Body of pancreas (tissue), 4 donors: ENCODE results near the gene CDKAL1. TPM values are rescaled to one million over a fixed set of nuclear protein-coding genes. Genes with fewer than 3 reads are reported as not detected.

Source experiments
- ATAC-seq: fragments of 150-250 bp; one replicate; pipeline ENCODE4 v1.9.1; 2016
- DNase-seq, 4 donors: peaks; one replicate each; pipeline ENCODE4 v3.0.0-alpha.2; 2019
- H3K27ac ChIP-seq, 4 donors: fragments of 200-600 bp; sonication (generic); 1 replicate in 3 of 4; 2 replicates in 1 of 4; pipeline versions ENCODE4 v1.5.1 to v1.6.1; 2016 to 2019; ENCODE audit warnings: mild to moderate bottlenecking in 1 of 4, mixed read lengths in 1 of 4, moderate library complexity in 1 of 4
- H3K27me3 ChIP-seq, 2 donors: fragments of 200-600 bp; sonication (generic); one replicate each; pipeline ENCODE4 v1.6.0; 2016; ENCODE audit warnings: mild to moderate bottlenecking in 1 of 2
- H3K36me3 ChIP-seq, 2 donors: fragments of 200-600 bp; sonication (generic); replicated peaks in 1 of 2; 2 replicates each; pipeline ENCODE4 v1.5.1; 2016; ENCODE audit warnings: low read depth in 2 of 2; ENCODE audit not compliant: insufficient read depth in 1 of 2
- H3K4me1 ChIP-seq: fragments of 200-600 bp; sonication (generic); one replicate; pipeline ENCODE4 v1.6.0; 2016
- H3K4me3 ChIP-seq, 2 donors: fragments of 200-600 bp; sonication (generic); 1 replicate in 1 of 2; 2 replicates in 1 of 2; pipeline ENCODE4 v1.5.1; 2016 to 2019
- H3K9me3 ChIP-seq, 3 donors: fragments of 200-600 bp; sonication (generic); 1 replicate in 2 of 3; 2 replicates in 1 of 3; pipeline ENCODE4 v1.5.1; 2016
- POLR2A ChIP-seq, 3 donors: fragments of 450-650 bp; IDR thresholded peaks; one replicate each; pipeline ENCODE4 v1.6.1; 2016; ENCODE audit warnings: antibody characterized with exemption in 3 of 3, mild to moderate bottlenecking in 2 of 3
- WGBS, 2 donors: methylation state at CpG; one replicate each; pipeline ENCODE4 v1.1.5; 2017; 5-methylcytosine and 5-hydroxymethylcytosine counted together
- intact Hi-C: fragments of 100-400 bp; cut with DNase I; formaldehyde crosslinking; loops from one replicate; pipeline ENCODE4 v1.15.1; 2023
- total RNA-seq, 2 donors: library from RNA; depleted of rRNA; stranded (reverse); fragments of >200 nt; gene quantifications; one replicate each; pipeline ENCODE4 v1.1.0, GENCODE V29; 2016
- TF ChIP-seq, protein P1 (sequence below), 7 experiments: fragments of 450-650 bp in 4 of 7; fragments of 200-600 bp in 3 of 7; sonication (generic) in 3 of 7; IDR thresholded peaks; one replicate each; pipeline ENCODE4 v1.5.1; 2016 to 2019; ENCODE audit warnings: antibody characterized with exemption in 7 of 7

CDKAL1 gene
- total RNA-seq, 2 donors from 2014 or later: 16.3 to 18.1 TPM

DNA sequence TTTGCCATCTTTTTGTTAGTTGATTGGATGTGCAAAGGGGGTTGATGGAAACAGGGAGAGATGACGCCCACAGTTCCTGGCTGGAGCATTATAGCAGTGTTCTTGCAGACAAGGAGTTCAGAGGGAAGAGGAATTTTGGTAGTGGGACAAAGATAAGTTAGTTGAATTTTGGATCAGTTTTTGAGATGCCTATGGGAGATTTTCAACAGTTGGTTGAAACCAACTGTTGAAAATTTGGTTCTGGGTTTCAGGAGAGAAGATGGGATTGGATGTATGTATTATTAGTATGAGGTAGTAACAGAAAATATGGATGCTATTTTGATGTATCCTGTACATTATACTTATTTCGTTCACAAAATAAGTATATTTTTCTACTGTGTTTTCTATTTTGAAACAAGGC is 274.2 kb downstream of the CDKAL1 start:
- ATAC-seq: no peak
- no peaks in the 10 kb centered on the region for H3K27me3 ChIP-seq
- no peak overlapping the region for H3K4me3 ChIP-seq
- H3K4me1 ChIP-seq: peaks cover 8% of the 10 kb centered on the region
- intact Hi-C loops: no loop called here
- TF ChIP-seq, protein P1, sequence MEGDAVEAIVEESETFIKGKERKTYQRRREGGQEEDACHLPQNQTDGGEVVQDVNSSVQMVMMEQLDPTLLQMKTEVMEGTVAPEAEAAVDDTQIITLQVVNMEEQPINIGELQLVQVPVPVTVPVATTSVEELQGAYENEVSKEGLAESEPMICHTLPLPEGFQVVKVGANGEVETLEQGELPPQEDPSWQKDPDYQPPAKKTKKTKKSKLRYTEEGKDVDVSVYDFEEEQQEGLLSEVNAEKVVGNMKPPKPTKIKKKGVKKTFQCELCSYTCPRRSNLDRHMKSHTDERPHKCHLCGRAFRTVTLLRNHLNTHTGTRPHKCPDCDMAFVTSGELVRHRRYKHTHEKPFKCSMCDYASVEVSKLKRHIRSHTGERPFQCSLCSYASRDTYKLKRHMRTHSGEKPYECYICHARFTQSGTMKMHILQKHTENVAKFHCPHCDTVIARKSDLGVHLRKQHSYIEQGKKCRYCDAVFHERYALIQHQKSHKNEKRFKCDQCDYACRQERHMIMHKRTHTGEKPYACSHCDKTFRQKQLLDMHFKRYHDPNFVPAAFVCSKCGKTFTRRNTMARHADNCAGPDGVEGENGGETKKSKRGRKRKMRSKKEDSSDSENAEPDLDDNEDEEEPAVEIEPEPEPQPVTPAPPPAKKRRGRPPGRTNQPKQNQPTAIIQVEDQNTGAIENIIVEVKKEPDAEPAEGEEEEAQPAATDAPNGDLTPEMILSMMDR (IDR thresholded peaks at IDR 0.05): no peak
- TF ChIP-seq POLR2A (IDR thresholded peaks at IDR 0.05): no peak
- DNase-seq: no peak
- 86 to 91% methylated on average over 2 of the region's 2 CpGs for WGBS, 2 donors
- H3K9me3 ChIP-seq: peaks cover 0 to 4% (median 0%) of the 10 kb centered on the region in 3 donors
- H3K27ac ChIP-seq: no peak overlapping the region
- no peaks in the 10 kb centered on the region for H3K36me3 ChIP-seq

DNA sequence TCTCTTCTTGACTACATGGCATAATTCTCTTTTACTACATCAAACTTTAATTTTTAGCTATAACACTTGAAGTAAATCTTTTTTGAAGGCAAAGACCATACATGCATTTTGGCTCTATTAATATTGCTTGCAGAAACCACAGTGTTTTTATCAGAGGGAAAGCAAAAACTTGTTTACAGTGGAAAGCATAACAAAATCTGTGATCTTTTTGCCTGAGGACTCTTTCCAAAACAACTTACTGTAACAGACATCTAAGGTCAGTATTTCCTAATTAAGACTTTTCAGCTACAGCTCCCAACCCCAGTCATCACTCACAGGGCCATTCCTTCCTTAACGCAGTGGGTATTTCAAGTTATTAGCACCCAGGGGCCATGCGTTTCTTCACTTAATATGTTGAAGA is 274.7 kb downstream of the CDKAL1 start:
- ATAC-seq (no peak), DNase-seq (no peak)
- H3K4me1 ChIP-seq: peaks cover 8% of the 10 kb centered on the region
- no peaks in the 10 kb centered on the region for H3K36me3 ChIP-seq
- intact Hi-C loops: no loop called here
- H3K27ac ChIP-seq: no peak overlapping the region
- WGBS, 2 donors: 92 to 95% methylated on average over 2 of the region's 2 CpGs
- TF ChIP-seq, protein P1 (IDR thresholded peaks at IDR 0.05): no peak
- no peak for TF ChIP-seq POLR2A (IDR thresholded peaks at IDR 0.05)
- no peak overlapping the region for H3K4me3 ChIP-seq
- H3K9me3 ChIP-seq: peaks cover 0 to 4% (median 0%) of the 10 kb centered on the region in 3 donors
- H3K27me3 ChIP-seq: no peaks in the 10 kb centered on the region

DNA sequence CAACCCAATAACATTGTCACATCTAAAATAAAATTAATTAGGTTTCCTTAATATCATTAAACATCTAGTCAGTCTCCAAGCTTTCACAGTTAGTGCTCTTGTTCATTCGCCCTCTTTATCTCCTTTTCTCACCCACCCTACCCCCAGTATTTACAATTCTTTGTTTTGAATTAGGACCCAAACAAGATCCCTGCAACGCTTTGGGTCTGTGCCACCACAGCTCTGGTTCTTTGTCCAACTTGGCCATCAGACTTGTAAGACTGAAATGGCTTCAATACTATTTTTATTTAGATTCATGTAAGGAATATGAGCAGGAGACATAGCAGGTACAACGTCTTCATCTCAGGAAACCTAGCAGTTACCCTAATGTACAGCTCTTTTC is 276.5 kb downstream of the CDKAL1 start:
- no peak overlapping the region for H3K27ac ChIP-seq
- H3K4me1 ChIP-seq: peaks cover 8% of the 10 kb centered on the region
- intact Hi-C loops: no loop called here
- no peaks in the 10 kb centered on the region for H3K27me3 ChIP-seq
- no peaks in the 10 kb centered on the region for H3K36me3 ChIP-seq
- DNase-seq (peak in 1 of 4 donors; percentile 9), ATAC-seq (no peak)
- no peak overlapping the region for H3K4me3 ChIP-seq
- no peak for TF ChIP-seq POLR2A (IDR thresholded peaks at IDR 0.05)
- TF ChIP-seq, protein P1 (IDR thresholded peaks at IDR 0.05): no peak
- 74 to 76% methylated on average over 3 of the region's 3 CpGs for WGBS, 2 donors
- peaks cover 0 to 4% (median 0%) of the 10 kb centered on the region in 3 donors for H3K9me3 ChIP-seq

DNA sequence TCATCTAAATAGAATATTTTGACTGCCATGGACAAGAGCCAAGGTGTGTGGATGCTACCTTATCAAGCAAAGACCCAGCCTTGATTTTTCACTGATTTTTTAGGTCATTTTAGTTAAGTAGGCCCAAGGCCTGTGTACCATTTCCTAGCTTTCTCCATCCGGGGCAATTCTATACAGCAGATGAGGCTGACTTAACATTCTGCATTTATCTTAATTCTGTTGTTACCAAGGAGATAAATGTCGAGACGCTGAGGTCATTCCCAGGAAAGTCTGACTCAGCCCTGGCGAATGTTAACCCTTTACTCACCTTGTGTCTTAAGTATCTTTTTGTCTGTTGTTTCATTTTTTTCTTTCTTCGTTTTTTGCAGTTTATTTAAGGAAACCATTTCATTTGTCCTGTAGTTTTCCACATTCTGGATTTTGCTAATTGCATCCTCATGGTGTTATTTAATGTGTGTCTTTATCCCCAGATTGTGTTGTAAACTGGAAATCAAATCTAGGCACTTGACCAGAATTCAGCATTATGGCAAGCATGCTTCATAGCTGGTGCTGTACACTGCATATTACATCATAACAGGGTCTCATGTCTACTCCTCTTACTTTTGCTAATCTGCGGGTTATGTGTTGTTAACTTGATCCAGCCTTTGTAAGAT is 277.0 kb downstream of the CDKAL1 start:
- Histone ChIP-seq H3K4me3 (no peak overlapping the region), H3K36me3 (no peaks in the 10 kb centered on the region), H3K27ac (no peak overlapping the region), H3K27me3 (no peaks in the 10 kb centered on the region), H3K4me1 (peaks cover 8% of the 10 kb centered on the region), H3K9me3 (peaks cover 0 to 4% (median 0%) of the 10 kb centered on the region in 3 donors)
- peak in 2 of 4 donors; percentile 13 to 34 for DNase-seq
- WGBS, 2 donors: 31 to 33% methylated on average over 6 of the region's 6 CpGs
- TF ChIP-seq, protein P1 (IDR thresholded peaks at IDR 0.05): no peak
- no peak for TF ChIP-seq POLR2A (IDR thresholded peaks at IDR 0.05)
- peak; percentile 68 for ATAC-seq
- intact Hi-C loops: no loop called here

DNA sequence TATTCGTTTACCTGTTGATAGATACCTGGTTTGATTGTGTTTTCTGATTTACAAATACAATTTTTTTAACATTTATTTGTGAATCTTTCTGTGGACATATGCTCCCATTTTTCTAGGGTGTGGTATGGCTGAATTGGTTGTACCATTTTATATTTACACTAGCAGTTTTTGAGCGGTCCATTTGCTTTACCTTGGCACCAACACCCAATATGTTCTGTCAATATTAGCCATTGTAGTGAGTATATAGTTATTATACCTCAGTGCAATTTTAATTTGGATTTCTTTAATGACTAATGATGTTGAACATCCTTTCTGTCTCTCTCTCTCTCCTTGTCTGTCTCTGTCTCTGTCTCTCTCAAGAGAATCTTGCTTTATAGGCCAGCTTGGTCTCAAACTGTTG is 278.5 kb downstream of the CDKAL1 start:
- intact Hi-C loops: no loop called here

More for the DNA sequence above, 278.5 kb downstream of the CDKAL1 start:
- H3K27ac ChIP-seq: no peak overlapping the region
- H3K9me3 ChIP-seq: no peaks in the 10 kb centered on the region
- ATAC-seq (no peak), DNase-seq (no peak)
- no peaks in the 10 kb centered on the region for H3K27me3 ChIP-seq
- 83 to 85% methylated on average over 2 of the region's 2 CpGs for WGBS, 2 donors
- TF ChIP-seq POLR2A (IDR thresholded peaks at IDR 0.05): no peak
- TF ChIP-seq, protein P1 (IDR thresholded peaks at IDR 0.05): no peak
- no peak overlapping the region for H3K4me3 ChIP-seq
- no peaks in the 10 kb centered on the region for H3K36me3 ChIP-seq
- peaks cover 8% of the 10 kb centered on the region for H3K4me1 ChIP-seq
